Keratinocyte (primary cell): Measurements from ENCODE around the gene TMC8.

Experiments used
- CTCF ChIP-seq, 3 experiments: IDR thresholded peaks in 1 of 3; conservative IDR thresholded peaks in 1 of 3; optimal IDR thresholded peaks in 1 of 3; 2 replicates in 2 of 3; 3 replicates in 1 of 3; pipeline versions ENCODE3 to v1.5.1; 2011; ENCODE audit warnings: low read length in 3 of 3, mild to moderate bottlenecking in 3 of 3, moderate library complexity in 2 of 3, control low read depth in 1 of 3, inconsistent platforms in 1 of 3; ENCODE audit not compliant: insufficient read depth in 2 of 3; ENCODE audit errors: extremely low read depth in 1 of 3
- EZH2 ChIP-seq: IDR thresholded peaks from one replicate; pipeline ENCODE4 v1.6.1; 2012; ENCODE audit warnings: inconsistent platforms, mild to moderate bottlenecking, low read length, moderate library complexity

- no peak for TF ChIP-seq EZH2
- no peak for TF ChIP-seq CTCF (optimal IDR thresholded peaks at IDR 0.05 in 1 of 3, IDR thresholded peaks at IDR 0.05 in 1 of 3, conservative IDR thresholded peaks at IDR 0.05 in 1 of 3; ENCODE audit: extremely low read depth in 1 of 3, insufficient read depth in 2 of 3, low read length in 3 of 3)
Measured at GRCh38 chr17:78146471-78146869, 15.9 kb downstream of the TMC8 start.
